MM.1S (cell line): ENCODE measurements around the gene FARSA.

ENCODE experiments used
- DNase-seq: peaks from one replicate; pipeline ENCODE4 v3.0.0-alpha.2; 2015
- H2AFZ ChIP-seq: fragments of 300-600 bp; sonication (generic); 2 replicates; pipeline ENCODE4 v1.6.0; 2016; ENCODE audit warnings: antibody characterized with exemption, low read length
- H3F3A ChIP-seq: fragments of 300-600 bp; sonication (generic); 2 replicates; pipeline ENCODE4 v1.6.1; 2016; ENCODE audit warnings: mild to moderate bottlenecking, antibody characterized with exemption, low read length, moderate library complexity, mixed read lengths; ENCODE audit not compliant: insufficient read depth
- H3K27ac ChIP-seq: fragments of 300-600 bp; sonication (generic); 2 replicates; pipeline ENCODE4 v1.5.1; 2016; ENCODE audit warnings: mild to moderate bottlenecking, low read length
- H3K27me3 ChIP-seq: fragments of 300-600 bp; sonication (generic); replicated peaks from 2 replicates; pipeline ENCODE4 v1.6.0; 2016; ENCODE audit warnings: low read length; ENCODE audit not compliant: insufficient read depth
- H3K36me3 ChIP-seq: fragments of 300-600 bp; sonication (generic); replicated peaks from 2 replicates; pipeline ENCODE4 v1.6.1; 2016; ENCODE audit warnings: mild to moderate bottlenecking, low read length, mixed read lengths; ENCODE audit not compliant: insufficient read depth
- H3K4me1 ChIP-seq: fragments of 300-600 bp; sonication (generic); 2 replicates; pipeline ENCODE4 v1.6.1; 2016; ENCODE audit warnings: low read length, mixed read lengths
- H3K4me2 ChIP-seq: fragments of 300-600 bp; sonication (generic); 2 replicates; pipeline ENCODE4 v1.6.0; 2016; ENCODE audit warnings: low read depth, low read length
- H3K4me3 ChIP-seq: fragments of 300-600 bp; sonication (generic); 2 replicates; pipeline ENCODE4 v1.5.1; 2016; ENCODE audit warnings: low read length, mixed read lengths
- H3K79me2 ChIP-seq: fragments of 300-600 bp; sonication (generic); 2 replicates; pipeline ENCODE4 v1.6.1; 2016; ENCODE audit warnings: mixed run types, low read length, mixed read lengths
- H3K9ac ChIP-seq: fragments of 300-600 bp; sonication (generic); 2 replicates; pipeline ENCODE4 v1.6.1; 2016; ENCODE audit warnings: low read length, mixed read lengths
- H3K9me2 ChIP-seq: fragments of 300-600 bp; sonication (generic); replicated peaks from 2 replicates; pipeline ENCODE4 v1.6.1; 2016; ENCODE audit warnings: mild to moderate bottlenecking, low read length, mixed read lengths; ENCODE audit not compliant: insufficient read depth
- H3K9me3 ChIP-seq: fragments of 300-600 bp; sonication (generic); replicated peaks from 2 replicates; pipeline ENCODE4 v1.6.1; 2016; ENCODE audit warnings: mild to moderate bottlenecking, low read length, mixed read lengths; ENCODE audit not compliant: insufficient read depth
- H4K20me1 ChIP-seq: fragments of 300-600 bp; sonication (generic); 2 replicates; pipeline ENCODE4 v1.6.1; 2016; ENCODE audit warnings: mild to moderate bottlenecking, low read length, moderate library complexity, mixed read lengths; ENCODE audit not compliant: insufficient read depth
- CTCF ChIP-seq: fragments of 300-600 bp; sonication (generic); IDR thresholded peaks from 2 replicates; pipeline ENCODE4 v1.5.1; 2016; ENCODE audit warnings: antibody characterized with exemption, low read length, mixed read lengths
- EZH2 ChIP-seq: fragments of 300-600 bp; sonication (generic); optimal IDR thresholded peaks from 2 replicates; pipeline ENCODE3; 2017; ENCODE audit warnings: low read depth, mild to moderate bottlenecking, antibody characterized with exemption, low read length, mixed read lengths
- EZH2phosphoT487 ChIP-seq: fragments of 300-600 bp; sonication (generic); IDR thresholded peaks from 2 replicates; pipeline ENCODE4 v1.6.1; 2018; ENCODE audit warnings: antibody characterized with exemption, low read length

The FARSA gene

DNA sequence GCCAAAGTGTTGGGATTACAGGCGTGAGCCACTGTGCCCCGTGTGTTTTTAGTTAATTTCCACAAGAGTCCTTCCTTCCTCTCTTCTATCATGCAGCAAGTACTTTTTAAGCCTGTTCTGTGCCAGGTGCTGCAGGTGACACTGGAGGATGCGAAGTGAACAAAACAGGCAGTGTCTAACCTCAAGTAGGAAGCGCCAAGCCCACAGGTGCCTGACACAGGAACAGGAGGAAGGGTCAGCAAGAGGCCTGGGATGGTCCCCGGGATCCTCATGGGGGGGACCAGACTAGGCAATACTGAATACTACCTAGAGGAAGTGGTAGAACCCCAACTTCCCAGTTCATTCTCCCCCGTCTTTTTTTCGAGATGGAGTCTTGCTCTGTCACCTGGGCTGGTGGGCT lies 3.1 kb upstream of the FARSA start:
- Histone ChIP-seq H3K9me3 (no peaks in the 10 kb centered on the region), H3K9me2 (no peaks in the 10 kb centered on the region), H2AFZ (peak overlapping the region; percentile 22; the same call in 1 of the 2 replicates), H3K4me1 (peaks cover 38% of the 10 kb centered on the region), H3K27ac (peak overlapping the region; percentile 75; the same call in 1 of the 2 replicates), H3K9ac (peak overlapping the region; percentile 13; the same call in 1 of the 2 replicates), H3K27me3 (no peaks in the 10 kb centered on the region), H3F3A (peaks cover 50% of the 10 kb centered on the region), H3K4me3 (no peak overlapping the region), H4K20me1 (peaks cover 15% of the 10 kb centered on the region), H3K79me2 (peaks cover 51% of the 10 kb centered on the region), H3K4me2 (peak overlapping the region; percentile 17; the same call in 1 of the 2 replicates), H3K36me3 (peaks cover 19% of the 10 kb centered on the region)
- DNase-seq = peak; percentile 55
- TF ChIP-seq CTCF = no peak
- TF ChIP-seq EZH2phosphoT487 = no peak
- TF ChIP-seq EZH2 = no peak

GRCh38 chr19:12935071-12935470 lies 1.6 kb upstream of the FARSA start:
- Histone ChIP-seq H3K9ac (no peak overlapping the region), H4K20me1 (peaks cover 10% of the 10 kb centered on the region)

DNA sequence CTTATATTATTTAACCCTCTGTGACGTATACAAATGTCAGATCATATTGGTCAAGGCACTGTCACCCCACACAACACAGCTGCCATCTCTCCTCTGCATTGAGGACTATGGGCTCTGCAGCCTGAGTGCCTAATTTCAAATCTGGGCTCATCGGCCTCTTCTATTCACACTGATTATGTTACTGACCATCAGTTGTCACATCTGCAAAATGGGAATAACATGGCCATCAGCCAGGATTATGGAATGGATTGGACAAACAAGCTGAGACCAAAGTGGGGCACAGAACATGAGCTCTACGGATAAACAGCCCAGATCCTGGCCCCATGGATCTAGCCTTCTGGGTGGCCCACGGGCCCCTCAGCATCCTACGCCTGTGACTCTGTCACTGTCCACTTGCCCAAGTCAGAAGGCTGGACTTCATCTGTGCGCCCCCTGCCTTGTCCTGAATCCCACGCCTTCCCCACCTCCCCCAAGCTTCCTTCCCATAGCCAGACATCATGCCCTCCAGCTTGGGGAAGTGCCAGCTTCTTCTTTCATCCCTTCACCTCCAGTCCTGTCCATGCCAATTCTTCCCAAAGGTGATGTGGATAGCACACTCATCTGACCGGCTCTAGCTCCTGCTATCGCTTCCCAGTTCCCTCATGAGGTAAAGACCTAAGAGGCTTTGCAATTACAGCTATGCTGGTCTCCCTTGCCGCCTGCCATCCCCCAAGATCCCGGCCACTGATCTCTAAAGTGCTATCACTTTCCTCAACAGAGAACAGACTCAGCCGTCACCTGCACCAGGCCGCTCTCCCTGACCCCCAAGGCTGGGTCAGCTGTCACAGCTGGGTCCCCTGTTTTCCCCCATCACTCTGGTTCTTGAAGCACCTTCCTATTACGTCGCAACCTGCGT lies 872 bp downstream of the FARSA start:
- DNase-seq = no peak
- no peaks in the 10 kb centered on the region for H3K9me3 ChIP-seq
- peak overlapping the region; percentile 90 for H3K9ac ChIP-seq
- H3K27ac ChIP-seq = peak overlapping the region; percentile 43; the same call in 1 of the 2 replicates
- peaks cover 50% of the 10 kb centered on the region for H3K79me2 ChIP-seq
- peak overlapping the region; percentile 26; the same call in 1 of the 2 replicates for H2AFZ ChIP-seq
- H3K9me2 ChIP-seq = no peaks in the 10 kb centered on the region
- H3K36me3 ChIP-seq = no peaks in the 10 kb centered on the region
- H3K27me3 ChIP-seq = no peaks in the 10 kb centered on the region
- peaks cover 16% of the 10 kb centered on the region for H3F3A ChIP-seq
- H3K4me2 ChIP-seq = peak overlapping the region; percentile 70
- H4K20me1 ChIP-seq = no peaks in the 10 kb centered on the region
- TF ChIP-seq EZH2phosphoT487 (no peak), EZH2 (no peak), CTCF (no peak)
- H3K4me3 ChIP-seq = peak overlapping the region; percentile 94
- H3K4me1 ChIP-seq = peaks cover 18% of the 10 kb centered on the region

More at GRCh38 chr19:12935071-12935470, 1.6 kb upstream of the FARSA start:
- no peak overlapping the region for H3K4me3 ChIP-seq
- no peaks in the 10 kb centered on the region for H3K27me3 ChIP-seq
- peaks cover 35% of the 10 kb centered on the region for H3F3A ChIP-seq
- H3K4me1 ChIP-seq = peaks cover 25% of the 10 kb centered on the region
- H3K36me3 ChIP-seq = peaks cover 9% of the 10 kb centered on the region
- no peaks in the 10 kb centered on the region for H3K9me2 ChIP-seq
- H3K79me2 ChIP-seq = peaks cover 53% of the 10 kb centered on the region
- no peak overlapping the region for H2AFZ ChIP-seq
- no peak overlapping the region for H3K27ac ChIP-seq
- TF ChIP-seq EZH2 = no peak
- H3K9me3 ChIP-seq = no peaks in the 10 kb centered on the region
- no peak overlapping the region for H3K4me2 ChIP-seq
- no peak for DNase-seq
